ENCODE data around the gene APBB2.

Gene APBB2

DNA sequence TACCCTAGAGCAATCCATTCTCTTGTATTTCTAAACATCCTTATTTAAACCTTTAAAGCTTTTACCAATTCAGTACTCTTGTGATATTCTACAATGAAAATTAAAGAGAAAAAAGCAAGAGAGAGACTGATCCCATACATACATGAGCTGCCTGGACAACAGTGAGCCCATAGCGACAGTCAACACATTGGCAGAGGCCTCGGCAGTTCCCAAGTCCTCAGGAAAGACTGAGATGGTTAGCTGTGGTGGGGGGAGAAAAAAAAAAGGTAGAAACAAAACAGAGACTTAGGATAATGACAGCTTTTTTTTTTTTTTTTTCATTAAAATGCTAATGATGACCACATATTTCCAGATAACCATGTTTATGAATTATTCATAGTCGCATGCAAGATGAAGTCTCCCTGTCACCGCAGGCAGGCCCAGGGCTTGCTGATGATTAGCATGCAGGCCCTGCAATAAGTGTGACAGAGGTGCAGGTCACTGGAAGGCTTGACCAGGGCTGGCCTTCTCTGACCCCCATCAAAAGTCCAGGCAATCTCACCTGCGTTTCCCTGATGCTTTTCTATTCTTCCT lies 148.8 kb downstream of the APBB2 start:
- H4K20me1 ChIP-seq (ENCODE audit: insufficient read depth, low read length): no peaks in the 10 kb centered on the region
- no peak overlapping the region for H3K4me2 ChIP-seq (ENCODE audit: low read length)
- H3K9ac ChIP-seq (ENCODE audit: low read length): no peak overlapping the region
- H3K9me2 ChIP-seq (ENCODE audit: low read depth, low read length): no peaks in the 10 kb centered on the region
- H3K4me3 ChIP-seq (ENCODE audit: low read depth, low read length, poor library complexity, severe bottlenecking): no peak overlapping the region
- no peaks in the 10 kb centered on the region for H3K27me3 ChIP-seq (ENCODE audit: insufficient read depth, low read length)
- H3K36me3 ChIP-seq (ENCODE audit: insufficient read depth, low read length): no peaks in the 10 kb centered on the region
- no peak overlapping the region for H3K27ac ChIP-seq (ENCODE audit: low read depth, low read length, poor library complexity, severe bottlenecking)
- no peaks in the 10 kb centered on the region for H3K9me3 ChIP-seq (ENCODE audit: low read length)
- H3K4me1 ChIP-seq (ENCODE audit: insufficient read depth, low read length, severe bottlenecking): no peaks in the 10 kb centered on the region
- H3F3A ChIP-seq (ENCODE audit: insufficient read depth, low read length): no peaks in the 10 kb centered on the region
- TF ChIP-seq, protein P1, sequence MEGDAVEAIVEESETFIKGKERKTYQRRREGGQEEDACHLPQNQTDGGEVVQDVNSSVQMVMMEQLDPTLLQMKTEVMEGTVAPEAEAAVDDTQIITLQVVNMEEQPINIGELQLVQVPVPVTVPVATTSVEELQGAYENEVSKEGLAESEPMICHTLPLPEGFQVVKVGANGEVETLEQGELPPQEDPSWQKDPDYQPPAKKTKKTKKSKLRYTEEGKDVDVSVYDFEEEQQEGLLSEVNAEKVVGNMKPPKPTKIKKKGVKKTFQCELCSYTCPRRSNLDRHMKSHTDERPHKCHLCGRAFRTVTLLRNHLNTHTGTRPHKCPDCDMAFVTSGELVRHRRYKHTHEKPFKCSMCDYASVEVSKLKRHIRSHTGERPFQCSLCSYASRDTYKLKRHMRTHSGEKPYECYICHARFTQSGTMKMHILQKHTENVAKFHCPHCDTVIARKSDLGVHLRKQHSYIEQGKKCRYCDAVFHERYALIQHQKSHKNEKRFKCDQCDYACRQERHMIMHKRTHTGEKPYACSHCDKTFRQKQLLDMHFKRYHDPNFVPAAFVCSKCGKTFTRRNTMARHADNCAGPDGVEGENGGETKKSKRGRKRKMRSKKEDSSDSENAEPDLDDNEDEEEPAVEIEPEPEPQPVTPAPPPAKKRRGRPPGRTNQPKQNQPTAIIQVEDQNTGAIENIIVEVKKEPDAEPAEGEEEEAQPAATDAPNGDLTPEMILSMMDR (IDR thresholded peaks at IDR 0.05; ENCODE audit: low read length): no peak
- TF ChIP-seq EZH2 (IDR thresholded peaks at IDR 0.05; ENCODE audit: borderline replicate concordance, low read length): no peak
- no peaks in the 10 kb centered on the region for H3K79me2 ChIP-seq (ENCODE audit: insufficient read depth, low read length)
- H2AFZ ChIP-seq (ENCODE audit: low read length): no peak overlapping the region

DNA sequence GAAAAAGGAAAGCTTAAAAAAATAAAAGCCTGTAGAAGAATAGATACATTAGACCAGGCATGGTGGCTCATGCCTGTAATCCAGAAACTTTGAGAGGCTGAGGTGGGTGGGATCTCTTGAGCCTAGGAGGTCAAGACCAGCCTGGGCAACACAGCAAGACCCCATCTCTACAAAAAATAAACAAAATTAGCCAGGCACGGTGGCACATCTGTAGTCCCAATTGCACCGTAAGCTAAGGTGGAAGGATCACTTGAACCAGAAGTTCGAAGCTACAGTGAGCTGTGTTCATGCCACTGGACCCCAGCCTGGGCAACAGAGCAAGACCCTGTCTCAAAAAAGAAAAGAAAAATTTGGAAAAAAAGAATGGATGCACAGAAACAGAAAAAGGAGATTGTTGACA lies 149.4 kb downstream of the APBB2 start:
- H3K36me3 ChIP-seq (ENCODE audit: insufficient read depth, low read length): no peaks in the 10 kb centered on the region
- H3K4me1 ChIP-seq (ENCODE audit: insufficient read depth, low read length, severe bottlenecking): no peaks in the 10 kb centered on the region
- no peak overlapping the region for H3K9ac ChIP-seq (ENCODE audit: low read length)
- H3K27ac ChIP-seq (ENCODE audit: low read depth, low read length, poor library complexity, severe bottlenecking): no peak overlapping the region
- no peak overlapping the region for H2AFZ ChIP-seq (ENCODE audit: low read length)
- no peaks in the 10 kb centered on the region for H3K9me3 ChIP-seq (ENCODE audit: low read length)
- no peaks in the 10 kb centered on the region for H3F3A ChIP-seq (ENCODE audit: insufficient read depth, low read length)
- H3K9me2 ChIP-seq (ENCODE audit: low read depth, low read length): no peaks in the 10 kb centered on the region
- H3K27me3 ChIP-seq (ENCODE audit: insufficient read depth, low read length): no peaks in the 10 kb centered on the region
- no peaks in the 10 kb centered on the region for H4K20me1 ChIP-seq (ENCODE audit: insufficient read depth, low read length)
- no peak overlapping the region for H3K4me3 ChIP-seq (ENCODE audit: low read depth, low read length, poor library complexity, severe bottlenecking)
- H3K4me2 ChIP-seq (ENCODE audit: low read length): no peak overlapping the region
- TF ChIP-seq EZH2 (IDR thresholded peaks at IDR 0.05; ENCODE audit: borderline replicate concordance, low read length): no peak
- TF ChIP-seq, protein P1 (IDR thresholded peaks at IDR 0.05; ENCODE audit: low read length): no peak
- no peaks in the 10 kb centered on the region for H3K79me2 ChIP-seq (ENCODE audit: insufficient read depth, low read length)

DNA sequence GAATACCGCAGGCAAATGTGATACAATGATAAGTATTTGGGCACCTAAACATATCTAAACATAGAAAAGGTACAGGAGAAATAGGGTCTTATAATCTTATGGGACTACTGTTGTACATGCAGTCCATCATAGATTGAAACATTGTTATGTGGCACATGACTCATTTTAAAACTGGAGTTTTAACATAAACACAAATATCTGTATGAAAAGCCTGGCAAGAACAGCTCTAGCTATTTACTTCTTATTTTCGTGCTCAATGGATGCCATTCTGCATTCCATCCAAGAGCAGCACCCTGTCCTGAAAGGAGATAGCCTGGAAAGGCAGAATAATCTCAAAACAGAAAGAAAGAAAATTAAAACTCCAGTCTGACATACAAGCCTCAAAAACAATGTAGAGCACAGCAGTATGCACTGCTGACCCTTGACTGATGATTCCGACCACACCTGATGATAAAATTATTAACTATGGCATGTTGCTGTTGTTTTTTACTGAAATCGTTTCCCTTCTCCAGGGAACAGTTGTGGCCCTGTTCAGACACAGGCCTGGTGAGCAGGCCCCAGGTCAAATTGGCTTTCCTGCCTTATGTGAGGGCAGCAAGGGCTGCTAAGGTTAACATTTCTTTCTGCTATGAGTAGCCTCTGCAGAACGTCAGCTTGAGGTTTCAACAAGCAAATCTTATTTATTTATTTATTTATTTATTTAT lies 152.7 kb downstream of the APBB2 start:
- no peak overlapping the region for H3K4me3 ChIP-seq (ENCODE audit: low read depth, low read length, poor library complexity, severe bottlenecking)
- H3K79me2 ChIP-seq (ENCODE audit: insufficient read depth, low read length): no peaks in the 10 kb centered on the region
- no peaks in the 10 kb centered on the region for H3K36me3 ChIP-seq (ENCODE audit: insufficient read depth, low read length)
- no peaks in the 10 kb centered on the region for H3K9me3 ChIP-seq (ENCODE audit: low read length)
- no peaks in the 10 kb centered on the region for H3K9me2 ChIP-seq (ENCODE audit: low read depth, low read length)
- H2AFZ ChIP-seq (ENCODE audit: low read length): no peak overlapping the region
- H4K20me1 ChIP-seq (ENCODE audit: insufficient read depth, low read length): no peaks in the 10 kb centered on the region
- no peaks in the 10 kb centered on the region for H3K27me3 ChIP-seq (ENCODE audit: insufficient read depth, low read length)
- no peak overlapping the region for H3K4me2 ChIP-seq (ENCODE audit: low read length)
- no peaks in the 10 kb centered on the region for H3F3A ChIP-seq (ENCODE audit: insufficient read depth, low read length)
- no peak overlapping the region for H3K9ac ChIP-seq (ENCODE audit: low read length)
- no peaks in the 10 kb centered on the region for H3K4me1 ChIP-seq (ENCODE audit: insufficient read depth, low read length, severe bottlenecking)
- TF ChIP-seq, protein P1 (IDR thresholded peaks at IDR 0.05; ENCODE audit: low read length): no peak
- TF ChIP-seq EZH2 (IDR thresholded peaks at IDR 0.05; ENCODE audit: borderline replicate concordance, low read length): no peak
- no peak overlapping the region for H3K27ac ChIP-seq (ENCODE audit: low read depth, low read length, poor library complexity, severe bottlenecking)

Data from OCI-LY1 (cell line).